Measurements from ENCODE around the gene ZNF862. TPM values are rescaled to one million over a fixed set of nuclear protein-coding genes. Genes with fewer than 3 reads are reported as not detected.

The ZNF862 gene
- total and polyA plus RNA-seq, 2 experiments from 2014 or later, result 0.94 to 2.3 TPM

- Histone ChIP-seq H3K4me1 (ENCODE audit: insufficient read depth) (no peaks in the 10 kb centered on the region; the same call in 1 of the 2 replicates), H2AFZ (no peak overlapping the region), H3K4me3 (no peak overlapping the region), H3K27me3 (ENCODE audit: insufficient read depth) (no peaks in the 10 kb centered on the region), H3K27ac (ENCODE audit: low read depth) (no peak overlapping the region), H3F3A (replicated peaks; ENCODE audit: low read depth) (no peaks in the 10 kb centered on the region), H4K20me1 (replicated peaks; ENCODE audit: insufficient read depth) (no peaks in the 10 kb centered on the region), H3K4me2 (no peak overlapping the region), H3K9me2 (ENCODE audit: insufficient read depth) (no peaks in the 10 kb centered on the region), H3K79me2 (replicated peaks; ENCODE audit: insufficient read depth) (no peaks in the 10 kb centered on the region), H3K36me3 (ENCODE audit: insufficient read depth) (no peaks in the 10 kb centered on the region)
- Mint-ChIP-seq H3K4me1 (0 out of 3 replicates have a peak, but pooled peaks cover under 1% of the 10 kb centered on the region), H3K27ac (no peak overlapping the region), H3K4me3 (no peak overlapping the region), H3K36me3 (ENCODE audit: low read depth) (no peaks in the 10 kb centered on the region), H3K9me3 (peaks cover 14% of the 10 kb centered on the region; the same call in 2 of the 3 replicates), H3K27me3 (ENCODE audit: insufficient read depth, low read depth, poor library complexity) (peaks cover 6% of the 10 kb centered on the region)
- TF ChIP-seq STAT1 (IDR thresholded peaks at IDR 0.05; ENCODE audit: unreplicated experiment) (no peak), REST (IDR thresholded peaks at IDR 0.05; ENCODE audit: unreplicated experiment) (no peak), JUNB (IDR thresholded peaks at IDR 0.05; ENCODE audit: unreplicated experiment) (no peak), ZNF114 (CRISPR knock-in tag; IDR thresholded peaks at IDR 0.05) (no peak), ZNF462 (CRISPR knock-in tag; IDR thresholded peaks at IDR 0.05) (no peak), EZH2phosphoT487 (IDR thresholded peaks at IDR 0.05; ENCODE audit: unreplicated experiment) (no peak)
- ATAC-seq (no peak), DNase-seq (ENCODE audit: low spot score) (no peak)
Observed at GRCh38 chr7:149819961-149820340, 18.2 kb upstream of the ZNF862 start.
